Measurements from ENCODE around the gene CCL21.

GRCh38 chr9:34746526-34746925 is 36.6 kb upstream of the CCL21 start:
- TF ChIP-seq MAFK (IDR thresholded peaks at IDR 0.05; ENCODE audit: low read depth, low read length) (no peak), CTCF (IDR thresholded peaks at IDR 0.05; ENCODE audit: control extremely low read depth in 1 of 3, insufficient read depth in 1 of 3, low read depth in 1 of 3, low read length in 3 of 3) (no peak), POLR2A (IDR thresholded peaks at IDR 0.05; ENCODE audit: control extremely low read depth in 1 of 2, low read depth in 2 of 2, low read length in 2 of 2) (no peak), KDM1A (IDR thresholded peaks at IDR 0.05; ENCODE audit: borderline replicate concordance, low read length) (no peak), EZH2 (IDR thresholded peaks at IDR 0.05; ENCODE audit: low read depth, low read length, severe bottlenecking) (no peak)

All from H1 (cell line).